ENCODE measurements around the gene CDH16. TPM values are rescaled to one million over a fixed set of nuclear protein-coding genes. Genes with fewer than 3 reads are reported as not detected.
A peak's percentile ranks its signal among the peaks of the same experiment; 100 is the strongest.

Gene CDH16
- total and polyA plus RNA-seq, 8 donors, result 0.32 to 68.1 (median 47.5) TPM; not detected in 1

GRCh38 chr16:66882702-66883101 is 36.0 kb downstream of the CDH16 start:
- Histone ChIP-seq H3K4me3 (no peak overlapping the region), H3K27ac (no peak overlapping the region), H3K36me3 (peaks cover 0 to 27% of the 10 kb centered on the region in 2 donors), H3K4me1 (peaks cover 10 to 23% of the 10 kb centered on the region in 2 donors), H3K27me3 (peaks cover 0 to 10% of the 10 kb centered on the region in 2 donors), H3K9me3 (no peaks in the 10 kb centered on the region)
- DNase-seq (no peak), ATAC-seq (no peak)
- no peak for TF ChIP-seq CTCF (IDR thresholded peaks at IDR 0.05)
- intact Hi-C loops (cut with DNase I), result no loop called here

GRCh38 chr16:66881964-66882508 is 36.6 kb downstream of the CDH16 start:
- peaks cover 0 to 25% of the 10 kb centered on the region in 2 donors for H3K36me3 ChIP-seq
- H3K4me1 ChIP-seq, result peaks cover 10 to 23% of the 10 kb centered on the region in 2 donors
- intact Hi-C loops (cut with DNase I), result no loop called here
- ATAC-seq (no peak), DNase-seq (no peak)
- H3K9me3 ChIP-seq, result no peaks in the 10 kb centered on the region
- peak overlapping the region in 1 of 2 donors; percentile 75 for H3K4me3 ChIP-seq
- no peak for TF ChIP-seq CTCF (IDR thresholded peaks at IDR 0.05)
- H3K27me3 ChIP-seq, result peaks cover 0 to 10% of the 10 kb centered on the region in 2 donors
- H3K27ac ChIP-seq, result no peak overlapping the region

DNA sequence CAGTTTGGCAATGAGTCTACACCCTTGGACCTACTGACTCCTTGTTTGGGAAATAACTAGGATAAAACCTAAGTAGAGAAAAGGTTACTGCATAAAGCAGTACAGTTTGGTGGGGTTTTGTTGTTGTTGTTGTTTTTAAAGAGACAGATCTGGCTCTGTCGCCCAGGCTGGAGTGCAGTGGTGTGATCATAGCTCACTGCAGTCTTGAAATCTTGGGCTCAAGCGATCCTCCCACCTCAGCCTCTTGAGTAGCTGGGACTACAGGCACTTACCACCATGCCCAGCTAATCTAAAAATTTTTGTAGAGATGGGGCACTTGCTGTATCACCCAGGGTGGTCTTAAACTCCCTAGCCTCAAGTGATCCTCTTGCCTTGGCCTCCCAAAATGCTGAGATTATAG is 37.1 kb downstream of the CDH16 start:
- intact Hi-C loops (cut with DNase I), result no loop called here

GRCh38 chr16:66881014-66881417 is 37.7 kb downstream of the CDH16 start:
- Histone ChIP-seq H3K27ac (peak overlapping the region; percentile 35 to 73), H3K27me3 (peaks cover 0 to 10% of the 10 kb centered on the region in 2 donors), H3K36me3 (peaks cover 0 to 18% of the 10 kb centered on the region in 2 donors), H3K4me3 (peak overlapping the region; percentile 75 to 76), H3K4me1 (peaks cover 4 to 23% of the 10 kb centered on the region in 2 donors), H3K9me3 (no peaks in the 10 kb centered on the region)
- peak; percentile 39 for ATAC-seq
- no peak for TF ChIP-seq CTCF (IDR thresholded peaks at IDR 0.05)
- intact Hi-C loops (cut with DNase I), result no loop called here
- DNase-seq, result no peak

More for the DNA sequence above, 37.1 kb downstream of the CDH16 start:
- H3K36me3 ChIP-seq, result peaks cover 0 to 21% of the 10 kb centered on the region in 2 donors
- peaks cover 0 to 10% of the 10 kb centered on the region in 2 donors for H3K27me3 ChIP-seq
- no peak overlapping the region for H3K27ac ChIP-seq
- no peak for ATAC-seq
- H3K4me1 ChIP-seq, result peaks cover 10 to 23% of the 10 kb centered on the region in 2 donors
- DNase-seq, result no peak
- H3K9me3 ChIP-seq, result no peaks in the 10 kb centered on the region
- no peak for TF ChIP-seq CTCF (IDR thresholded peaks at IDR 0.05)
- H3K4me3 ChIP-seq, result peak overlapping the region; percentile 75 to 76

DNA sequence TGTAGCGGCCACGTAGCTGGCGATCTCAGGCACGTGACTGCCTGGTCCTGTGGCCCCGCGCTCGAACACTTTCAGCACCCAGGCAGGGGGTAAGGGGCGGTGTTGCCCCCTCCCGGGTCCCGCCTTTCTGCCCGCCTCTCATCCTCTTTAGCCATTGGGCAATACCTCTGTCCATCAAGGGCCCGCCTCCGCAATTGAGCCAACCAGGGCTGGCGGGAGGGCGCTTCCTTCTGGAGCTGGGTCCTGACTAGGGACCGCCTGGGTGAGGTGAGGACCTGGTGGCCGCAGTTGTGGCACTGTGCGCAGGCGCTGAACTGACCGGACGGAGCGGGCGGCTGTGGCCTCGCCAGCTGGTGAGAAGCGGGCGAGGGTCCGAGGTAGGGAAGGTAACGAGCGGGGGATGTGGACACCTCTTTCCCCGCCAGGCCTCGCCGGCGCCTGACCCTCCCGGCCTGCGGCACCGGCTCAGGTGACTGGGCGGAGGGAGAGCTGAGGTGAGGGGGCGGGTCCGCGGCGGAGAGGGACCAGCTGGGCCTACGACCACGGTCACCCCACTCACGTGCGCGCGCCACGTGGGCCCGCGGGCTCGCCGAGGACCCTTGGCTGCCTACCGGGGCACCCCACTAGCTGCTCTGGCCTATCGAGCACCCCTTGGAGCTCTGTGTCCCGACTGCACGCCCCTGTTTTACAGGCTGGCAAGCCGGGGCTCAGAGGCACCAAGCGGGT is 38.2 kb downstream of the CDH16 start, which contains the start of gene PDP2:
PDP2 (plus strand) TSS at position 228 of the 726 bp plus-strand sequence. CDS start 3,770 bp downstream, outside the sequence.
- H3K27ac ChIP-seq, result peak within 1 kb of the TSS; percentile 54 to 73
- no peak for TF ChIP-seq CTCF (IDR thresholded peaks at IDR 0.05)
- ATAC-seq (peak; percentile 96), DNase-seq (peak; percentile 93 to 97 (median 94))
- peaks cover 3 to 23% of the 10 kb centered on the region in 2 donors for H3K4me1 ChIP-seq
- H3K27me3 ChIP-seq, result peaks cover 0 to 10% of the 10 kb centered on the region in 2 donors
- H3K4me3 ChIP-seq, result peak within 1 kb of the TSS; percentile 75 to 76
- intact Hi-C loops (cut with DNase I), result no loop called here
- peaks cover 0 to 12% of the 10 kb centered on the region in 2 donors for H3K36me3 ChIP-seq
- H3K9me3 ChIP-seq, result no peaks in the 10 kb centered on the region

Data from left lung (tissue), 10 donors.